Nephron progenitor cell (in vitro differentiated cells): Measurements from ENCODE around the gene BUD31.
A peak's percentile ranks its signal among the peaks of the same experiment; 100 is the strongest.
"Not testable (repeated sequence)": the region's sequence is repeated elsewhere in the genome, so short reads cannot be mapped to it uniquely, and the experiment has no call there.

Experiments used
- DNase-seq: peaks from one replicate; pipeline ENCODE4 v3.0.0; 2021
- H3K27ac Mint-ChIP-seq: 2 replicates; pipeline ENCODE4 v1.8.0; 2021; ENCODE audit warnings: mild to moderate bottlenecking, moderate library complexity, mixed read lengths
- H3K27me3 Mint-ChIP-seq: 2 replicates; pipeline ENCODE4 v1.8.0; 2021; ENCODE audit warnings: mild to moderate bottlenecking, low read depth, mixed read lengths; ENCODE audit not compliant: poor library complexity
- H3K36me3 Mint-ChIP-seq: 2 replicates; pipeline ENCODE4 v1.8.0; 2021; ENCODE audit warnings: low read depth, mixed read lengths
- H3K4me1 Mint-ChIP-seq: 2 replicates; pipeline ENCODE4 v1.8.0; 2021; ENCODE audit warnings: mixed read lengths
- H3K4me3 Mint-ChIP-seq: 2 replicates; pipeline ENCODE4 v1.8.0; 2021; ENCODE audit warnings: mild to moderate bottlenecking, moderate library complexity, mixed read lengths
- H3K9me3 Mint-ChIP-seq: 2 replicates; pipeline ENCODE4 v1.8.0; 2021; ENCODE audit warnings: mild to moderate bottlenecking, moderate library complexity, mixed read lengths
- TF ChIP-seq, protein P1 (sequence below): fragments of 200-600 bp; sonication (generic); IDR thresholded peaks from 2 replicates; pipeline ENCODE4 v1.5.0; 2021; ENCODE audit warnings: antibody characterized with exemption

The BUD31 gene

GRCh38 chr7:99409192-99409572 is 413 bp downstream of the BUD31 start:
- Mint-ChIP-seq H3K27ac (peak overlapping the region; percentile 100), H3K9me3 (peaks cover 6% of the 10 kb centered on the region), H3K4me1 (peaks cover 37% of the 10 kb centered on the region), H3K4me3 (peak overlapping the region; percentile 96), H3K36me3 (peaks cover 36% of the 10 kb centered on the region), H3K27me3 (no peaks in the 10 kb centered on the region)
- DNase-seq, result no peak
- TF ChIP-seq, protein P1, sequence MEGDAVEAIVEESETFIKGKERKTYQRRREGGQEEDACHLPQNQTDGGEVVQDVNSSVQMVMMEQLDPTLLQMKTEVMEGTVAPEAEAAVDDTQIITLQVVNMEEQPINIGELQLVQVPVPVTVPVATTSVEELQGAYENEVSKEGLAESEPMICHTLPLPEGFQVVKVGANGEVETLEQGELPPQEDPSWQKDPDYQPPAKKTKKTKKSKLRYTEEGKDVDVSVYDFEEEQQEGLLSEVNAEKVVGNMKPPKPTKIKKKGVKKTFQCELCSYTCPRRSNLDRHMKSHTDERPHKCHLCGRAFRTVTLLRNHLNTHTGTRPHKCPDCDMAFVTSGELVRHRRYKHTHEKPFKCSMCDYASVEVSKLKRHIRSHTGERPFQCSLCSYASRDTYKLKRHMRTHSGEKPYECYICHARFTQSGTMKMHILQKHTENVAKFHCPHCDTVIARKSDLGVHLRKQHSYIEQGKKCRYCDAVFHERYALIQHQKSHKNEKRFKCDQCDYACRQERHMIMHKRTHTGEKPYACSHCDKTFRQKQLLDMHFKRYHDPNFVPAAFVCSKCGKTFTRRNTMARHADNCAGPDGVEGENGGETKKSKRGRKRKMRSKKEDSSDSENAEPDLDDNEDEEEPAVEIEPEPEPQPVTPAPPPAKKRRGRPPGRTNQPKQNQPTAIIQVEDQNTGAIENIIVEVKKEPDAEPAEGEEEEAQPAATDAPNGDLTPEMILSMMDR, result no peak

DNA sequence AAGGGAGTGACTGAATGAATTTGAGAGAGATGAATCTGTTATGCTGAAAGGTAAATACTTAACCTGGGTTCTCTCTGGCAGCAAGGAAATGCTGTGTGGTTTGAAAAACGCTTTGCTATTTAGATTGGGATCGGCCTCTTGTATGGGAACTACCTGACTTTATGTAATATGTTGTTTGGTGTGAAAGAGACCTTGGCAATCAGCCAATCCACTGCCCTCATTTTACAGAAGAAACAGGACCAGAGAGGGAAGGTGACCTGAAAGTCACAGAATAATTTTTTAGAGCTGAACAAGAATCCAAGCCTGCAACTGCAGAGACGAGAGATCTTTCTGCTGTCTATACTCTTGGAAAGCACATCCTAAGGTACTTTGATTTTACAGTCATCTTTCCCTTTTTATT is 1.0 kb downstream of the BUD31 start:
- DNase-seq, result no peak
- H3K27ac Mint-ChIP-seq, result peak overlapping the region; percentile 100

GRCh38 chr7:99410635-99411034 is 1.9 kb downstream of the BUD31 start:
- H3K27ac Mint-ChIP-seq, result no peak overlapping the region
- H3K4me1 Mint-ChIP-seq, result peaks cover 35% of the 10 kb centered on the region
- DNase-seq, result no peak
- peaks cover 19% of the 10 kb centered on the region for H3K9me3 Mint-ChIP-seq
- H3K36me3 Mint-ChIP-seq, result peaks cover 48% of the 10 kb centered on the region
- peaks cover 3% of the 10 kb centered on the region for H3K27me3 Mint-ChIP-seq
- H3K4me3 Mint-ChIP-seq, result peak overlapping the region; percentile 96
- TF ChIP-seq, protein P1, result no peak

More for the DNA sequence above, 1.0 kb downstream of the BUD31 start:
- peaks cover 40% of the 10 kb centered on the region for H3K36me3 Mint-ChIP-seq
- H3K9me3 Mint-ChIP-seq, result peaks cover 11% of the 10 kb centered on the region
- TF ChIP-seq, protein P1, result no peak
- peaks cover 2% of the 10 kb centered on the region for H3K27me3 Mint-ChIP-seq
- H3K4me3 Mint-ChIP-seq, result peak overlapping the region; percentile 96
- H3K4me1 Mint-ChIP-seq, result peaks cover 35% of the 10 kb centered on the region

DNA sequence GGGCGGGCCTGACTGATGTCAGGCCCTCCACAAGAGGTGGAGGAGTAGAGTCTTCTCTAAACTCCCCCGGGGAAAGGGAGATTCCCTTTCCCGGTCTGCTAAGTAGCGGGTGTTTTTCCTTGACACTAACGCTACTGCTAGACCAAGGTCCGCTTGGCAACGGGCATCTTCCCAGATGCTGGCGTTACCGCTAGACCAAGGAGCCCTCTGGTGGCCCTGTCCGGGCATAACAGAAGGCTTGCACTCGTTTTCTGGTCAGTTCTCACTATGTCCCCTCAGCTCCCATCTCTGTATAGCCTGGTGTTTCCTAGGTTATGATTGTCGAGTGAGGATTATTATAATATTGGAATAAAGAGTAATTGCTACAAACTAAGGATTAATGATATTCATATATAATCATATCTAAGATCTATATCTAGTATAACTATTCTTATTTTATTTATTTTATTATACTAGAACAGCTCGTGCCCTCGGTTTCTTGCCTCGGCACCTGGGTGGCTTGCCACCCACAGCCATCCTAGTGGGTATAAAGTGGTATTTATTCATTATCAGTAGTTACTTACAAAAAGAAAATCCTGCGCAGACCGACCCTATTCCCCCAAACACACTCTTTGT is 6.9 kb downstream of the BUD31 start:
- DNase-seq, result peak; percentile 45
- H3K4me1 Mint-ChIP-seq, H3K27me3 Mint-ChIP-seq, H3K4me3 Mint-ChIP-seq: not testable (repeated sequence)
- H3K27ac Mint-ChIP-seq, result peak overlapping the region; percentile 94
- H3K36me3 Mint-ChIP-seq, result peaks cover 71% of the 10 kb centered on the region
- TF ChIP-seq, protein P1, result peak; percentile 58
- H3K9me3 Mint-ChIP-seq, result peaks cover 19% of the 10 kb centered on the region

DNA sequence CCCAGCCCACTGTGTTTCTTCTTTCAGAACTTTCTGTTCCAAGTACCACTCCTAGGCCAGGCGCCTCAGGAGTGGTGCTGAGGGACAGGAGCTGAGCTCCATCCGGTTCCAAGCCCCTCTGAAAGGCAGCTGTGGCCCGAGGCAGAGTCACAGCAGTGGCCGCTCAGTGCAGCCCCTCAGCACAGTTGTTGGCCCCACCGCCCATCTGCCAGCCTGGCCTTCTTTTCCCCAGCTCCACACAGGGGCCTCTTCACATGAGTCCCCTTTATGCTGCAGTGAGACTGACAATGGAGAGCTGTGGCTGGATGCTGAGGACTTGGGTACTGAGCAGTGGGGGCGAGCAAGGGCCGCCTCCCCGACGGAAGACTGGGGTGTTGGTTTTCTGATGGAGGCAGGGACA is 9.5 kb downstream of the BUD31 start:
- Mint-ChIP-seq H3K27ac (peak overlapping the region; percentile 25), H3K36me3 (peaks cover 61% of the 10 kb centered on the region), H3K4me1 (no peaks in the 10 kb centered on the region), H3K27me3 (peaks cover 3% of the 10 kb centered on the region), H3K4me3 (no peak overlapping the region), H3K9me3 (peaks cover 14% of the 10 kb centered on the region)
- DNase-seq, result no peak
- TF ChIP-seq, protein P1, result no peak
